Measurements from ENCODE around the gene DCP2.

DCP2 gene

GRCh38 chr5:113063927-113064326 is 87.3 kb downstream of the DCP2 start:
- Histone ChIP-seq H3K27me3 (ENCODE audit: control insufficient read depth in 2 of 2, insufficient read depth in 2 of 2, low read length in 2 of 2) (no peaks in the 10 kb centered on the region), H3K9me3 (ENCODE audit: control insufficient read depth in 2 of 2, low read length in 2 of 2) (no peaks in the 10 kb centered on the region), H3K36me3 (ENCODE audit: control insufficient read depth in 2 of 2, insufficient read depth in 2 of 2, low read length in 2 of 2) (no peaks in the 10 kb centered on the region), H3K27ac (ENCODE audit: low read depth in 2 of 2, low read length in 2 of 2) (no peak overlapping the region), H3K4me1 (ENCODE audit: control insufficient read depth in 2 of 2, insufficient read depth in 2 of 2, low read length in 2 of 2) (no peaks in the 10 kb centered on the region), H3K9ac (ENCODE audit: low read depth in 1 of 2, low read length in 2 of 2) (no peak overlapping the region), H3K4me3 (ENCODE audit: low read length in 2 of 2) (no peak overlapping the region)

GRCh38 chr5:113064806-113065205 is 88.2 kb downstream of the DCP2 start:
- Histone ChIP-seq H3K9me3 (ENCODE audit: control insufficient read depth in 2 of 2, low read length in 2 of 2) (no peaks in the 10 kb centered on the region), H3K27ac (ENCODE audit: low read depth in 2 of 2, low read length in 2 of 2) (no peak overlapping the region), H3K36me3 (ENCODE audit: control insufficient read depth in 2 of 2, insufficient read depth in 2 of 2, low read length in 2 of 2) (no peaks in the 10 kb centered on the region), H3K4me3 (ENCODE audit: low read length in 2 of 2) (no peak overlapping the region), H3K27me3 (ENCODE audit: control insufficient read depth in 2 of 2, insufficient read depth in 2 of 2, low read length in 2 of 2) (no peaks in the 10 kb centered on the region), H3K4me1 (ENCODE audit: control insufficient read depth in 2 of 2, insufficient read depth in 2 of 2, low read length in 2 of 2) (no peaks in the 10 kb centered on the region), H3K9ac (ENCODE audit: low read depth in 1 of 2, low read length in 2 of 2) (no peak overlapping the region)

- Histone ChIP-seq H3K4me3 (ENCODE audit: low read length in 2 of 2) (no peak overlapping the region), H3K27ac (ENCODE audit: low read depth in 2 of 2, low read length in 2 of 2) (no peak overlapping the region), H3K4me1 (ENCODE audit: control insufficient read depth in 2 of 2, insufficient read depth in 2 of 2, low read length in 2 of 2) (no peaks in the 10 kb centered on the region), H3K27me3 (ENCODE audit: control insufficient read depth in 2 of 2, insufficient read depth in 2 of 2, low read length in 2 of 2) (no peaks in the 10 kb centered on the region), H3K9ac (ENCODE audit: low read depth in 1 of 2, low read length in 2 of 2) (no peak overlapping the region), H3K9me3 (ENCODE audit: control insufficient read depth in 2 of 2, low read length in 2 of 2) (no peaks in the 10 kb centered on the region), H3K36me3 (ENCODE audit: control insufficient read depth in 2 of 2, insufficient read depth in 2 of 2, low read length in 2 of 2) (no peaks in the 10 kb centered on the region)
These were observed 89.0 kb downstream of the DCP2 start for GRCh38 chr5:113065626-113066025.

- Histone ChIP-seq H3K9ac (ENCODE audit: low read depth in 1 of 2, low read length in 2 of 2) (no peak overlapping the region), H3K36me3 (ENCODE audit: control insufficient read depth in 2 of 2, insufficient read depth in 2 of 2, low read length in 2 of 2) (no peaks in the 10 kb centered on the region), H3K27ac (ENCODE audit: low read depth in 2 of 2, low read length in 2 of 2) (no peak overlapping the region), H3K27me3 (ENCODE audit: control insufficient read depth in 2 of 2, insufficient read depth in 2 of 2, low read length in 2 of 2) (no peaks in the 10 kb centered on the region), H3K4me1 (ENCODE audit: control insufficient read depth in 2 of 2, insufficient read depth in 2 of 2, low read length in 2 of 2) (no peaks in the 10 kb centered on the region), H3K9me3 (ENCODE audit: control insufficient read depth in 2 of 2, low read length in 2 of 2) (no peaks in the 10 kb centered on the region), H3K4me3 (ENCODE audit: low read length in 2 of 2) (no peak overlapping the region)
These were observed 91.2 kb downstream of the DCP2 start for GRCh38 chr5:113067635-113068344.

GRCh38 chr5:113068559-113068958 is 92.0 kb downstream of the DCP2 start:
- no peak overlapping the region for H3K9ac ChIP-seq (ENCODE audit: low read depth in 1 of 2, low read length in 2 of 2)
- no peaks in the 10 kb centered on the region for H3K27me3 ChIP-seq (ENCODE audit: control insufficient read depth in 2 of 2, insufficient read depth in 2 of 2, low read length in 2 of 2)
- no peaks in the 10 kb centered on the region for H3K36me3 ChIP-seq (ENCODE audit: control insufficient read depth in 2 of 2, insufficient read depth in 2 of 2, low read length in 2 of 2)
- no peak overlapping the region for H3K27ac ChIP-seq (ENCODE audit: low read depth in 2 of 2, low read length in 2 of 2)
- no peak overlapping the region for H3K4me3 ChIP-seq (ENCODE audit: low read length in 2 of 2)
- no peaks in the 10 kb centered on the region for H3K4me1 ChIP-seq (ENCODE audit: control insufficient read depth in 2 of 2, insufficient read depth in 2 of 2, low read length in 2 of 2)
- no peaks in the 10 kb centered on the region for H3K9me3 ChIP-seq (ENCODE audit: control insufficient read depth in 2 of 2, low read length in 2 of 2)

Data from mucosa of rectum (tissue), 2 donors.